ENCODE results near the gene GPR161.
"Not testable (repeated sequence)": the region's sequence is repeated elsewhere in the genome, so short reads cannot be mapped to it uniquely, and the experiment has no call there.

The GPR161 gene

DNA sequence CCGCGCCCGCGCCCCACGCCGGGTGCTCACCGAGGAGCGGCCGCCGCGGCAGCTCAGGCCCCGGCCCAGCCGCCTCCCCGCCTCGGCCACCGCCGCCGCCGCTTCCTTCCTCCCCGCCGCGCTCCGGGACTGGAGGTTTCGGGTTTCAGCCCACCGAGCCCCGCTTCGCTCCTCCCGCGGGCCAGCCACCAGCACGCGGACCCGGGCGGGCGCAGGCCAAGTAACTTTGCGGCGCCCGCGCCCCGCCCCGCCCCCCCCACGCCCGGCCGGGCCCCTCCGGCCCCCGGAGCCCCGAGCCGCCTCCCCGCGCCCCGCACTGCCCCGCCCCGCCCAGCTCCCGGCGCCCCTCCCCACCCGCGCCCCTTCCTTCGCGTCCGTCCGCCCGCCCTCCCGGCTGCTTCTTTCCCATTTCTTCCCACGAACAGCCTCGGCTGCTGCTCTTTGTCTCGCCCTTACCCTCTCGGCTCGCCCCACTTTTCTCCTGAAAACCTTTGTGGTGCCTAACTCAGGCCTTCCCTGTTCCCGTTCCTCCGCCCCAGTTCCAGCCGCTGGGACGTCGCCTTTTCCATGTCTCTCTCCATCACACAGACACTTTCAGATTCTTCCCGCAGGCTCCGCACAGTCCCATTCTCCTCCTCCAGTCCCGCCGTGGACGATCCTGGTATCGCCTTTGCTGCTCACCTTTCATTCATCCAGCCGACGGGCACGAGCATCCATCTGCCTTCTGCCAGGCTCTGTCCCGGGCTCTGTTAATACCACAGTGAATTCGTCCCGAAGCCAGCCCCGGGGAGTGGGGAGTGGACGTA, at the start of gene GPR161:
Gene GPR161, minus strand, starts transcription at position 222 of the 806 bp plus-strand sequence. CDS start 32,080 bp downstream, outside the sequence.
- DNase-seq, result peak; percentile 27

- DNase-seq, result not testable (repeated sequence)
Measured at GRCh38 chr1:168181063-168181720, 44.5 kb upstream of the GPR161 start.

GRCh38 chr1:168180148-168180524, 43.4 kb upstream of the GPR161 start:
- no peak for DNase-seq

- peak; percentile 21 for DNase-seq
Measured at GRCh38 chr1:168179438-168180147, 42.9 kb upstream of the GPR161 start.

DNA sequence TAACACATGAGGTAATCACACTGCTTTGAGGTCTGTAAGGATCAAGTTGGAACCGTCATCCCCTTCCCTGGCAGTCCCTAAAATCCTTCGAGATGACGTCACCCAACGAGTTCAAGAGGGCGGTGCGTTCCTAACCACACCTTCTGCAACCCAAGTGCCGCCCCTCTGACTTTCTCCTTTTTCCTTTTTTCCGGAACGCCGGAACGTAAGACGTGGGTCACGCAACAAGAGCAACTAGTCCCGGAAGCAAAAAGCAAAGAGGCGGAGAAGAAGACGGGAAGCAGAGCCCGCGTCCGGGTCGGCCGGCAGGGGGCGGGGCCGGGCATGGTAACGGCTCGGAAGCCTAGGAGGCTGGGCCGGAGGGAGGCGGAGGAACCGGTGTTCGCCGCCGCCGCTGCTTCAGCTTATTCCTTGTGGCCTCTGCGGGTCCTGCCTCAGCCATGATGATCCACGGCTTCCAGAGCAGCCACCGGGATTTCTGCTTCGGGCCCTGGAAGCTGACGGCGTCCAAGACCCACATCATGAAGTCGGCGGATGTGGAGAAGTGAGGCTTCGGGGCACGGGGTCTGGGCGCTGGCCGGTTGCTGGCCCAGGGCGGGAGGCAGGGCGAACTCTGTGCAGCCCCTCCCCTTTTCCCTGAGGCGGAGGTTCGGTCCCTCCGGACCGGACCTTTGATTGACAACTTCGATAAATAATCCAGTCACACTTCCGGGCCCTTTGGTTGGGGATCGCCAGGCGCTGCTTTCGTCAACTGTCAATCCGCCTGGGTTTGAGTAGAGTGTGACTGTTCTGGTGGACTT, 42.1 kb upstream of the GPR161 start, which contains the start of gene TIPRL:
Gene TIPRL, plus strand, starts transcription at position 325 of the 800 bp plus-strand sequence. Its CDS starts 116 bp downstream, at position 441.
- peak; percentile 97 for DNase-seq

- DNase-seq, result no peak
Measured at GRCh38 chr1:168178227-168178637, 41.5 kb upstream of the GPR161 start.

DNA sequence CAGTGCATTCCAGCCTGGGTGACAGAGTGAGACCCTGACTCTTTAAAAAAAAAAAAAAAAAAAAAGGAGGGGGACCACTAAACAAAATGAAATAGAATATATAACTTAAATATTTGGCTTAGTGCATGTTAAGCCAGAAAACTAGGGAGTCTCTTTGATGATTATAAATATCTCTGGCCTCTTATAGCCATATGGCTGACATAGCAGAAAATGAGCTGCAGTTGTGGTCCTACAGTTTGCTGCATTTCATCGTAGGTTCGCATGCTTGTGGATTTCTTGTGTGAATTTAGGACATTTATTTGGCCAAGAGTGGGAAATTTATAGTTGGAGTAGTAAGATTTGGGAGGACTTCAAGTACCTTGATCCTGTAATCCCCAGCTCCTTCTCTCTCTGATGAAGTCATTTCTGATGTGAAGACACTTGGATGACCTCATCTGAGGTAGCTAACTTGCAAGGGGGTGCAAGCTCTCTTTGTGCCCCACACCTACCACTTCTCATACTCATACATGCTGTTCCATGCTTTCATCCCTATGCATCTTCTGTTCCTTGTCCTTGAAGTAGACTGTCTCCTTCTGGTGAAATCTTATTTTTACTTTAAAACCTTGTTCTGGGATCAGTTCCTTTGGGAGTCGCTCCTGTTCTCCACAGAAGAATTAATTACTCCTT, 35.7 kb upstream of the GPR161 start:
- no peak for DNase-seq

GRCh38 chr1:168170564-168171508, 34.1 kb upstream of the GPR161 start:
- no peak for DNase-seq

- DNase-seq, result no peak
Measured at GRCh38 chr1:168167806-168168205, 31.1 kb upstream of the GPR161 start.

DNA sequence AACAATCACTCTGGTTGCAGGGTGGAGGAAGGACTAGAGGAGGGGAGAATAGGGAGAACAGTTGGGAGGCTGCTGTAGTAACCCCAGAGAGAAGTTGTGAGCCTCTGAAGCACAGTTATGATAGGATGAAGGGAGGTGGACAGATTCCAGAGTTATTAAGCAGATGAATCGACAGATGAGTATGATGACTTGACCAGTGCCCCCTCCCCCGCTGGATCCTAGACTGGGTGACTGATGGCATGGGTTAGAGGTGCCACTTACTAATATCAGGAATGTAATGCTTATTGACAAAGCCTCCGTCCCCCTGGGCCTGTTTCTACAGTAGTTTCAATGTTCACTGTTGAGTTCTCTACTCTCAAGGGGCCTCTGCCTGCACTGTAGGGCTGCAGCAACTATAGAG, 28.0 kb upstream of the GPR161 start:
- no peak for DNase-seq

DNA sequence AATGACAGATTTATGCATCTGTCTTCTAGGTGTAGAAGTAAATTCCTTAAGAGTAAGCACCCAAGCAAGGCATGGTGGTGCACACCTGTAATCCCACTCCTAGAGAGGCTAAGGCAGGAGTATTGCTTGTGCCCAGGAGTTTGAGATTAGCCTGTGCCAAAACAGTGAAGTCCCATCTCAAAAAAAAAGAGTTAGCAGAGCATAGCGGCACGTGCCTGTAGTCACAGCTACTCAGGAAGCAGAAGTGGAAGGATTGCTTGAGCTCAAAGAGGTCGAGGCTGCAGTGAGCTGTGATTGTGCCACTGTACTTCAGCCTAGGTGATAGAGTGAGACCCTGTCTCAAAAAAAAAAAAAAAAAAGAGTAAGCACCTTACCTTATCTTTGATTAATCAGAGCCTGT, 26.9 kb upstream of the GPR161 start:
- no peak for DNase-seq

DNA sequence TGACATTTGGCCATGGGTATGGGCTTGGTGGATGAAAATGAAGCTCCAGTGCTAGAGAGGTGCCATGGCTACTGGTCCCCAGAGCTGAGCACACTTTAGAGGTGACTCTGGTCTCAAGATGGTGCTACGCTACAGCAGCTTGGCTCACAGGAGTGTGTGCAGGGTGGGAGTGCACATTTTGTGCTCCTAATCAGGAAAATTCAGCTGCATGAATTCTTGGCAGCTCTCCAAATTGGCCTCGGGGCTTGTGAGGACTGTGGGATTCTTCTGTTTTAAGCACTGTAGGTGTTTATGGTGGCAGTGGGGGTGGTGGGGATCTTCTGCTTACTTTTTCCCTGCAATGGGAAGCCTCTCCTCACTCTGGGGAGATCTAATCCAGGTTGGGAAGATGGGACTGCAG, 24.7 kb upstream of the GPR161 start:
- no peak for DNase-seq

GRCh38 chr1:168159979-168160378, 23.2 kb upstream of the GPR161 start:
- no peak for DNase-seq

DNA sequence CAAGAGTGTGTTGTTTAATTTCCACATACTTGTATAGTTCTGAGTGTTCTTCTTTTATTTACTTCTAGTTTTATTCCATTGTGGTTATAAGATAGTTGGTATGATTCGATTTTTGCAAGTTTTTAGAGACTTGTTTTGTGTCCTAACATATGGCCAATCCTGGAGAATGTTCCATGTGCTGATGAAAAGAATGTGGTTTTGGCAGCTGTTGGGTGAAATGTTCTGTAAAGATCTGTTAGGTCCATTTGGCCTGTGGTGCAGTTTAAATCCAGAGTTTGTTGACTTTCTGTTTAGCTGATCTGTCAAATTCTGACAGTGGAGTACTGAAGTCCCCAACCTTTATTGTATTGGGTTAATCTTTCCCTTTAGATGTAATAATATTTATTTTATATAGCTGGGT, 22.5 kb upstream of the GPR161 start:
- DNase-seq, result no peak

DNA sequence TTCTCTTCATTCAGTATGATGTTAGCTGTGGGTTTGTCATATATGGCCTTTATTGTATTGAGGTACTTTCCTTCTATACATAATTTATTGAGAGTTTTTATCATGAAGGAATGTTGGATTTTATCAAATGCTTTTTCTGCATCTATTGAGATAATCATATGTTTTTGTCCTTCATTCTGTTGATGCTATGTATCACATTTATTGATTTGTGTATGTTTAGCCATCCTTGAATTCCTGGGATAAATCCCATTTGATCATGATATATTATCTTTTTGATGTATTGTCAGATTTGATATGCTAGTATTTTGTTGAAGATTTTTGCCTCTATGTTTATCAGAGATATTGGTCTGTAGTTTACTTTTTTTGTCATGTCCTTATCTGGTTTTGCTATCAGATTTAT, 20.9 kb upstream of the GPR161 start:
- no peak for DNase-seq

GRCh38 chr1:168155910-168156309, 19.2 kb upstream of the GPR161 start:
- DNase-seq, result no peak

DNA sequence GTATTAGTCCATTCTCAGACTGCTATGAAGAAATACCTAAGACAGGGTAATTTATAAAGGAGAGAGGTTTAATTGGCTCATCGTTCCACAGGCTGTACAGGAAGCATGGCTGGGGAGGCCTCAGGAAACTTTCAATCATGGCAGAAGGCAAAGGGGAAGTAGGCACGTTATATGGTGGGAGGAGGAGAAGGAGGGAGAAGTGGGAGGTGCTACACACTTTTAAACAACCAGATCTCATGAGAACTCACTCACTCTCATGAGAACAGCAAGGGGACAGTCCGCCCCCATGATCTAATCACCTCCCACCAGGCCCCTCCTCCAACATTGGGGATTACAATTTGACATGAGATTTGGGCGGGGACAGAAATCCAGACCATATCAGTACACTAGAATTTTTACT, 18.0 kb upstream of the GPR161 start:
- DNase-seq, result not testable (repeated sequence)

DNA sequence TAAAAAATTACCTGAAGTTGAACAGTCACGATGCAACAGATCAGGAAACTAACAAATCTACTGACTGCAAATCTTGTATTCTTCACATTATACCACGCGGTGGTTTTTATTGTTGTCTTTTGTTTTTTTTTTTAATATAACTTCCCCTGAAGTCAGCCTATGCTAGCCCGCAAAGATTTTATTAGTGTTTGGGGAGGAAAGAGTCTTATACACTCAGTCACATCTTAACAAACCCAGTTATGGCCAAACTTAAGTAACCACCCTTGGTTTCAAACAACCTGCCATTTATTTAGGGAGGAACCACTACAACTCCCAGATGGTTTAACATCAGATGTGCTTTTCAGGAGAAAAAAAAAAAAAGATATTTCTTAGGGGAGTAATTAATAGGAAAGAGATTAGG, 15.2 kb upstream of the GPR161 start:
- DNase-seq, result no peak

DNA sequence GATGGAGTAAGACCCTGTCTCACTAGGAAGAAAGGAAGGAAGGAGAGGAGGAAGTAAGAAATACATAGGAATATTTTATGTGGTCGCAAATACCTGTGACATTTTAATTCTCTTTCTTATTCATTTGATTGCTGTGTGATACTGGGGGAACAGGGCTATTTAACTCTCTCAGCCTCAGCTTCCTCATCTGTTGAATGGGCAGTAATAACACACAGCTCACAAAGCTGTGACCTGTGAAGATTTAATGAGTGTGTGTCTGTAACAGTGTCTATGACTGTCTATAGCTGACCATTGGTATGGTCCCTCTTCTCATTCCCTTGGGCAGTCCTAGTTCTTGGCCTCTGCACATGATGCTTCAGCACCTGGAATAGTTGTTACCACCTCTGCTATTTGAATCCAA, 13.6 kb upstream of the GPR161 start:
- DNase-seq, result no peak

DNA sequence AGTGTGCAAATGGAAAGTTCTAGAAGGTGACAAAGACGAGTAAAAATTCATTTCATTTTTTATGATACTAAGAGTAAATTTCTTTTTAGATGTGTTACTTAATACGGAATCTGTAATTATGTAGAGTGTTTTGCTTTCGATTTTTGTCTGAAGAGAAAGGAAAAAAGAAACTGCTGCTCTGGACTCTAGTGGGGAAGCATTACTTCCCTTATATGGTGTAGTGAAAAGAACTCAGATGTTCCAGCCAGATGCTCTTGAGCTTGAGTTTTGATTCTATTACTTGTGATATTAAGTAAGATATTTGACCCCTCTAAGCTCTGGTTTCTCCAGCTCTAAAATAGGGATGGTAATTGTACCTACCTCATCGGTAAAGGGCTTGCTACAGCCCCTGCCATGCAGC, 12.2 kb upstream of the GPR161 start:
- no peak for DNase-seq

DNA sequence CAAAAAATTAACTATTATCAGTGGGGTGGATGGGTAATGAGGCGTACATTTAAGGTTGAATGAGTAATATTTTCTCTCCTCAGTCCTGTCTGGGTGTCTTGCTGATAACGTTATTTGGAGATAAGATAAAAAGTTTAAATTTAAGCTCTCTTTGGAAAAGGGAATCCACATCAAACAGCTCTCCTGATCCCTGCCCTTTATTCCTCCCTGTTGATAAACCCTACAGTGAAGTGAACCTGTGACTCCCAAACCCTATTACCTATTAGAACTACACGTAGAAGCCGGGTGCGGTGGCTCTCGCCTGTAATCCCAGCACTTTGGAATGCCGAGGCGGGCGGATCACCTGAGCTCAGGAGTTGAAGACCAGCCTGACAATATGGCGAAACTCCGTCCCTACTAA, 9.9 kb upstream of the GPR161 start:
- DNase-seq, result no peak
